ENCODE measurements around the gene SLC38A10. TPM values are rescaled to one million over a fixed set of nuclear protein-coding genes. Genes with fewer than 3 reads are reported as not detected.

Gene SLC38A10
- polyA plus RNA-seq, 2 donors, result 22.9 to 40.5 TPM

- Histone ChIP-seq H3K9me3 (ENCODE audit: control insufficient read depth in 2 of 2, insufficient read depth in 1 of 2, low read depth in 1 of 2, low read length in 1 of 2) (no peaks in the 10 kb centered on the region), H3K4me3 (ENCODE audit: low read depth in 1 of 2, low read length in 2 of 2) (no peak overlapping the region), H3K27me3 (ENCODE audit: control insufficient read depth in 1 of 2, insufficient read depth in 2 of 2, low read length in 2 of 2) (no peaks in the 10 kb centered on the region), H3K27ac (ENCODE audit: low read depth in 2 of 2, low read length in 1 of 2) (no peak overlapping the region), H3K4me1 (ENCODE audit: control insufficient read depth in 2 of 2, insufficient read depth in 2 of 2, low read length in 1 of 2) (no peaks in the 10 kb centered on the region), H3K36me3 (ENCODE audit: control insufficient read depth in 2 of 2, insufficient read depth in 2 of 2, low read length in 1 of 2) (no peaks in the 10 kb centered on the region)
- 96% methylated on average over 8 of the region's 8 CpGs for WGBS, 2 donors
These were observed 81.1 kb downstream of the SLC38A10 start for GRCh38 chr17:81213978-81214377.

GRCh38 chr17:81212365-81212764 is 82.7 kb downstream of the SLC38A10 start:
- 91 to 93% methylated on average over 9 of the region's 9 CpGs for WGBS, 2 donors

GRCh38 chr17:81210868-81211267 is 84.2 kb downstream of the SLC38A10 start:
- Histone ChIP-seq H3K4me3 (ENCODE audit: low read depth in 1 of 2, low read length in 2 of 2) (no peak overlapping the region), H3K4me1 (ENCODE audit: control insufficient read depth in 2 of 2, insufficient read depth in 2 of 2, low read length in 1 of 2) (no peaks in the 10 kb centered on the region), H3K36me3 (ENCODE audit: control insufficient read depth in 2 of 2, insufficient read depth in 2 of 2, low read length in 1 of 2) (no peaks in the 10 kb centered on the region), H3K27me3 (ENCODE audit: control insufficient read depth in 1 of 2, insufficient read depth in 2 of 2, low read length in 2 of 2) (no peaks in the 10 kb centered on the region), H3K9me3 (ENCODE audit: control insufficient read depth in 2 of 2, insufficient read depth in 1 of 2, low read depth in 1 of 2, low read length in 1 of 2) (no peaks in the 10 kb centered on the region), H3K27ac (ENCODE audit: low read depth in 2 of 2, low read length in 1 of 2) (no peak overlapping the region)
- 76 to 77% methylated on average over 14 of the region's 14 CpGs for WGBS, 2 donors

More at GRCh38 chr17:81212365-81212764, 82.7 kb downstream of the SLC38A10 start:
- Histone ChIP-seq H3K9me3 (ENCODE audit: control insufficient read depth in 2 of 2, insufficient read depth in 1 of 2, low read depth in 1 of 2, low read length in 1 of 2) (no peaks in the 10 kb centered on the region), H3K27ac (ENCODE audit: low read depth in 2 of 2, low read length in 1 of 2) (no peak overlapping the region), H3K27me3 (ENCODE audit: control insufficient read depth in 1 of 2, insufficient read depth in 2 of 2, low read length in 2 of 2) (no peaks in the 10 kb centered on the region), H3K36me3 (ENCODE audit: control insufficient read depth in 2 of 2, insufficient read depth in 2 of 2, low read length in 1 of 2) (no peaks in the 10 kb centered on the region), H3K4me3 (ENCODE audit: low read depth in 1 of 2, low read length in 2 of 2) (no peak overlapping the region), H3K4me1 (ENCODE audit: control insufficient read depth in 2 of 2, insufficient read depth in 2 of 2, low read length in 1 of 2) (no peaks in the 10 kb centered on the region)

- no peaks in the 10 kb centered on the region for H3K36me3 ChIP-seq (ENCODE audit: control insufficient read depth in 2 of 2, insufficient read depth in 2 of 2, low read length in 1 of 2)
- H3K4me3 ChIP-seq (ENCODE audit: low read depth in 1 of 2, low read length in 2 of 2), result no peak overlapping the region
- no peaks in the 10 kb centered on the region for H3K4me1 ChIP-seq (ENCODE audit: control insufficient read depth in 2 of 2, insufficient read depth in 2 of 2, low read length in 1 of 2)
- 78 to 86% methylated on average over 10 of the region's 10 CpGs for WGBS, 2 donors
- H3K9me3 ChIP-seq (ENCODE audit: control insufficient read depth in 2 of 2, insufficient read depth in 1 of 2, low read depth in 1 of 2, low read length in 1 of 2), result no peaks in the 10 kb centered on the region
- no peak overlapping the region for H3K27ac ChIP-seq (ENCODE audit: low read depth in 2 of 2, low read length in 1 of 2)
- H3K27me3 ChIP-seq (ENCODE audit: control insufficient read depth in 1 of 2, insufficient read depth in 2 of 2, low read length in 2 of 2), result no peaks in the 10 kb centered on the region
These were observed 84.6 kb downstream of the SLC38A10 start for GRCh38 chr17:81210466-81210865.

- H3K27ac ChIP-seq (ENCODE audit: low read depth in 2 of 2, low read length in 1 of 2), result no peak overlapping the region
- 95 to 98% methylated on average over 11 to 16 of the region's 16 CpGs for WGBS, 2 donors
- no peaks in the 10 kb centered on the region for H3K36me3 ChIP-seq (ENCODE audit: control insufficient read depth in 2 of 2, insufficient read depth in 2 of 2, low read length in 1 of 2)
- no peaks in the 10 kb centered on the region for H3K27me3 ChIP-seq (ENCODE audit: control insufficient read depth in 1 of 2, insufficient read depth in 2 of 2, low read length in 2 of 2)
- H3K9me3 ChIP-seq (ENCODE audit: control insufficient read depth in 2 of 2, insufficient read depth in 1 of 2, low read depth in 1 of 2, low read length in 1 of 2), result no peaks in the 10 kb centered on the region
- peaks cover 0 to 2% of the 10 kb centered on the region in 2 donors for H3K4me1 ChIP-seq (ENCODE audit: control insufficient read depth in 2 of 2, insufficient read depth in 2 of 2, low read length in 1 of 2)
- no peak overlapping the region for H3K4me3 ChIP-seq (ENCODE audit: low read depth in 1 of 2, low read length in 2 of 2)
These were observed 86.0 kb downstream of the SLC38A10 start for GRCh38 chr17:81209141-81209540.

- H3K4me3 ChIP-seq (ENCODE audit: low read depth in 1 of 2, low read length in 2 of 2), result no peak overlapping the region
- no peaks in the 10 kb centered on the region for H3K27me3 ChIP-seq (ENCODE audit: control insufficient read depth in 1 of 2, insufficient read depth in 2 of 2, low read length in 2 of 2)
- no peaks in the 10 kb centered on the region for H3K9me3 ChIP-seq (ENCODE audit: control insufficient read depth in 2 of 2, insufficient read depth in 1 of 2, low read depth in 1 of 2, low read length in 1 of 2)
- H3K36me3 ChIP-seq (ENCODE audit: control insufficient read depth in 2 of 2, insufficient read depth in 2 of 2, low read length in 1 of 2), result no peaks in the 10 kb centered on the region
- 95 to 96% methylated on average over 10 of the region's 10 CpGs for WGBS, 2 donors
- no peak overlapping the region for H3K27ac ChIP-seq (ENCODE audit: low read depth in 2 of 2, low read length in 1 of 2)
- peaks cover 0 to 2% of the 10 kb centered on the region in 2 donors for H3K4me1 ChIP-seq (ENCODE audit: control insufficient read depth in 2 of 2, insufficient read depth in 2 of 2, low read length in 1 of 2)
These were observed 86.5 kb downstream of the SLC38A10 start for GRCh38 chr17:81208651-81209050.

- Histone ChIP-seq H3K4me1 (ENCODE audit: control insufficient read depth in 2 of 2, insufficient read depth in 2 of 2, low read length in 1 of 2) (peaks cover 0 to 2% of the 10 kb centered on the region in 2 donors), H3K27me3 (ENCODE audit: control insufficient read depth in 1 of 2, insufficient read depth in 2 of 2, low read length in 2 of 2) (no peaks in the 10 kb centered on the region), H3K27ac (ENCODE audit: low read depth in 2 of 2, low read length in 1 of 2) (no peak overlapping the region), H3K36me3 (ENCODE audit: control insufficient read depth in 2 of 2, insufficient read depth in 2 of 2, low read length in 1 of 2) (no peaks in the 10 kb centered on the region), H3K4me3 (ENCODE audit: low read depth in 1 of 2, low read length in 2 of 2) (no peak overlapping the region), H3K9me3 (ENCODE audit: control insufficient read depth in 2 of 2, insufficient read depth in 1 of 2, low read depth in 1 of 2, low read length in 1 of 2) (no peaks in the 10 kb centered on the region)
- WGBS, 2 donors, result 86 to 91% methylated on average over 21 of the region's 21 CpGs
These were observed 87.2 kb downstream of the SLC38A10 start for GRCh38 chr17:81207610-81208581.

DNA sequence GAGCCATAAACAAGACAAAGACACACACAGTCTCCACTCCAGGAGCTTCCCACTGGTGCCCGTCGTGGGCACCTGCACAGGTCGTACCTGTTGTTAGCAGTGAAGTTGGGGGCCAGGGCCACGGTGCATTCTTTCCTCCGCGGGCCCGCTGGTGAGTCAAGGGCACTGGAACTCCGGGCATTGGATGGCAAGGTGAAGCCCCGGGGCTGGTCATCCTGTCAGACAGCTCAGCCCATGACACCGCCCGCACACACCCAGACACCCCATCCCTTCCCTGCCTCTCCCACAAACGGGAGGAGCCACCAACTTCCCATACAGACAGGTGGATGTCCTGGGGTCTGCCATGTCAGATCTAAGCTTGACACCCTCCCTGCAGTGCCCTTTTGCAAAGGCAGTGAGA is 88.5 kb downstream of the SLC38A10 start:
- H3K4me1 ChIP-seq (ENCODE audit: control insufficient read depth in 2 of 2, insufficient read depth in 2 of 2, low read length in 1 of 2), result peaks cover 0 to 2% of the 10 kb centered on the region in 2 donors
- no peak overlapping the region for H3K27ac ChIP-seq (ENCODE audit: low read depth in 2 of 2, low read length in 1 of 2)
- H3K27me3 ChIP-seq (ENCODE audit: control insufficient read depth in 1 of 2, insufficient read depth in 2 of 2, low read length in 2 of 2), result no peaks in the 10 kb centered on the region
- no peak overlapping the region for H3K4me3 ChIP-seq (ENCODE audit: low read depth in 1 of 2, low read length in 2 of 2)
- no peaks in the 10 kb centered on the region for H3K36me3 ChIP-seq (ENCODE audit: control insufficient read depth in 2 of 2, insufficient read depth in 2 of 2, low read length in 1 of 2)
- H3K9me3 ChIP-seq (ENCODE audit: control insufficient read depth in 2 of 2, insufficient read depth in 1 of 2, low read depth in 1 of 2, low read length in 1 of 2), result no peaks in the 10 kb centered on the region
- whole genome bisulfite sequencing, 2 donors, result 90 to 92% methylated on average over 12 of the region's 12 CpGs

DNA sequence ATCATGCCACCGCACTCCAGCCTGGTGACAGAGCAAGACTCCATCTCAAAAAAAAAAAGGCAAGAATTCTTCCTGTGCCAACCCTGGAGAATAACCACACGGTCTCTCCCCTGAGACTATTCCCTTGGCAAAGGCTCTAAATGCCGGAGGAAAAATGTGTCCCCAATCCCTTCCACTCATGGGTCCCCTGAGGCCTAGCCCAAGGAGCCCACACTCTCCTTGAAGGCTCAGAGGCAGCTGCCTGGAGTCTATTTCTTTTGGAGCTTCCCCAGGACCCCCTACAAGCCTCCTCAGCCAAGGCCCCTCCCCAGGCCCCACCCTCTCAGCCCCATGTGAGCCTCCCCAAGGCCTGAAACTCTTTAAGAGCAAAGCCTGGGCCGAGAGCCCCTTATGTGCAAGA is 88.9 kb downstream of the SLC38A10 start:
- 77 to 79% methylated on average over 4 of the region's 4 CpGs for WGBS, 2 donors
- H3K27ac ChIP-seq (ENCODE audit: low read depth in 2 of 2, low read length in 1 of 2), result no peak overlapping the region
- no peaks in the 10 kb centered on the region for H3K27me3 ChIP-seq (ENCODE audit: control insufficient read depth in 1 of 2, insufficient read depth in 2 of 2, low read length in 2 of 2)
- no peaks in the 10 kb centered on the region for H3K9me3 ChIP-seq (ENCODE audit: control insufficient read depth in 2 of 2, insufficient read depth in 1 of 2, low read depth in 1 of 2, low read length in 1 of 2)
- H3K4me3 ChIP-seq (ENCODE audit: low read depth in 1 of 2, low read length in 2 of 2), result no peak overlapping the region
- H3K4me1 ChIP-seq (ENCODE audit: control insufficient read depth in 2 of 2, insufficient read depth in 2 of 2, low read length in 1 of 2), result peaks cover 0 to 2% of the 10 kb centered on the region in 2 donors
- H3K36me3 ChIP-seq (ENCODE audit: control insufficient read depth in 2 of 2, insufficient read depth in 2 of 2, low read length in 1 of 2), result no peaks in the 10 kb centered on the region

DNA sequence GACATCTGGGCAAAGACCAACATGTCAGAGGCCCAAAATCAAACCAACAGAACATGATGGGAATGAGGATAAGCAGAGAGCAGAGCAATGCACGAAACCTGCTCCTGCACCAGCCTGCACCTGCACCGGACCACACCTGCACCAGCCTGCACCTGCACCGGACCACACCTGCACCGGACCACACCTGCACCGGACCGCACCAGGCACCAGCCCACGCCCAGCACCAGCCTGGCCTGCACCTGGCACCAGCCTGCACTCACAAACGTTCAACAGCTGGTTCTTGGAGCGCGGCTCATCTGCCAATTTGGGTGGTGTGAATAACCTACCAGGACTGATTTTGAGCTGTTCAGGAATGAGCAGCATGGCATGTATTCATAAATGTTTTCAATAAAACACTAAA is 90.5 kb downstream of the SLC38A10 start:
- Histone ChIP-seq H3K36me3 (ENCODE audit: control insufficient read depth in 2 of 2, insufficient read depth in 2 of 2, low read length in 1 of 2) (peaks cover 0 to under 1% of the 10 kb centered on the region in 2 donors), H3K4me3 (ENCODE audit: low read depth in 1 of 2, low read length in 2 of 2) (no peak overlapping the region), H3K9me3 (ENCODE audit: control insufficient read depth in 2 of 2, insufficient read depth in 1 of 2, low read depth in 1 of 2, low read length in 1 of 2) (no peaks in the 10 kb centered on the region), H3K27me3 (ENCODE audit: control insufficient read depth in 1 of 2, insufficient read depth in 2 of 2, low read length in 2 of 2) (no peaks in the 10 kb centered on the region), H3K4me1 (ENCODE audit: control insufficient read depth in 2 of 2, insufficient read depth in 2 of 2, low read length in 1 of 2) (peaks cover 0 to 7% of the 10 kb centered on the region in 2 donors), H3K27ac (ENCODE audit: low read depth in 2 of 2, low read length in 1 of 2) (no peak overlapping the region)
- WGBS, 2 donors, result 71% methylated on average over 10 of the region's 10 CpGs

Measured in esophagus (tissue), 2 donors.